Lower lobe of right lung (tissue), 2 donors: ENCODE data around the gene CERKL. TPM values are rescaled to one million over a fixed set of nuclear protein-coding genes. Genes with fewer than 3 reads are reported as not detected.

Experiments
- ATAC-seq, 2 donors: fragments of 200-7000 bp; cut with Tn5 transposase; one replicate each; pipeline ENCODE4 v1.9.1; 2020 to 2022; ENCODE audit warnings: mild to moderate bottlenecking in 2 of 2, moderate library complexity in 2 of 2
- DNase-seq: peaks from one replicate; pipeline ENCODE4 v3.0.0-alpha.2; 2020
- H3K27ac ChIP-seq: fragments of 200-600 bp; one replicate; pipeline ENCODE4 v1.8.0; 2022
- H3K27me3 ChIP-seq: fragments of 200-600 bp; one replicate; pipeline ENCODE4 v1.8.0; 2022; ENCODE audit warnings: low read depth
- H3K36me3 ChIP-seq: fragments of 200-600 bp; one replicate; pipeline ENCODE4 v1.8.0; 2022; ENCODE audit warnings: mild to moderate bottlenecking
- H3K4me1 ChIP-seq: fragments of 200-600 bp; one replicate; pipeline ENCODE4 v1.8.0; 2022
- H3K4me3 ChIP-seq: fragments of 200-600 bp; one replicate; pipeline ENCODE4 v1.8.0; 2022; ENCODE audit warnings: mild to moderate bottlenecking
- H3K9me3 ChIP-seq: fragments of 200-600 bp; one replicate; pipeline ENCODE4 v1.8.0; 2022
- intact Hi-C: fragments of 100-400 bp; cut with DNase I; formaldehyde crosslinking; loops from one replicate; pipeline ENCODE4 v1.11.0; 2022
- total RNA-seq: library from RNA; stranded (reverse); fragmentation: NEBNext Ultra II Directional; extraction: Animal tissue kit (Norgen Biotek cat#: 25700); gene quantifications from one replicate; pipeline ENCODE4 v1.2.1, GENCODE V29; 2021
- TF ChIP-seq, protein P1 (sequence below): fragments of 200-600 bp; IDR thresholded peaks from one replicate; pipeline ENCODE4 v1.8.0; 2022; ENCODE audit warnings: antibody characterized with exemption, mild to moderate bottlenecking
- donor health status: DM: no; HTN: yes; CAD: no; lungs with severe emphysema.

The CERKL gene
- total RNA-seq, 1 donor from 2014 or later: 1.7 TPM

DNA sequence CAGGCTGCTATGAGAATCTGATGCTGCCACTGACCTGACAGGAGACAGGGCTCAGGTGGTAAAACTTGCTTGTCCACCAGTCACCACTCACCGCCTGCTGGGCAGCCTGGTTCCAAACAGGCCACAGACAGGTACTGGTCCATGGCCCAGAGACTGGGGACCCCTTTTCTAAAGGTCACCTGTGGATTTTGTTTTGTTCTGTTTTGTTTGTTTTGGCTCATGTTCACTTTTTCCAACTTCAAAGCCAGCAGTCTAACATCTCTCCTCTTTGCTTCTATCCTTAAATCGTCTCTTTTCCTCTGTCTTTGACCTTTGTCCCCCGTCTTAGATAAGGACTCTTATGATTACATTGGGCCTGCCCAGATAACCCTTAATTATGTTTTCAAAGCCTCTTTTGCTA lies 3.3 kb upstream of the CERKL start:
- no peak for ATAC-seq
- no peak for DNase-seq
- H3K4me1 ChIP-seq: peaks cover 8% of the 10 kb centered on the region
- intact Hi-C loops: no loop called here
- H3K4me3 ChIP-seq: no peak overlapping the region
- H3K9me3 ChIP-seq: no peaks in the 10 kb centered on the region
- no peaks in the 10 kb centered on the region for H3K36me3 ChIP-seq
- H3K27me3 ChIP-seq: peaks cover 14% of the 10 kb centered on the region
- TF ChIP-seq, protein P1, sequence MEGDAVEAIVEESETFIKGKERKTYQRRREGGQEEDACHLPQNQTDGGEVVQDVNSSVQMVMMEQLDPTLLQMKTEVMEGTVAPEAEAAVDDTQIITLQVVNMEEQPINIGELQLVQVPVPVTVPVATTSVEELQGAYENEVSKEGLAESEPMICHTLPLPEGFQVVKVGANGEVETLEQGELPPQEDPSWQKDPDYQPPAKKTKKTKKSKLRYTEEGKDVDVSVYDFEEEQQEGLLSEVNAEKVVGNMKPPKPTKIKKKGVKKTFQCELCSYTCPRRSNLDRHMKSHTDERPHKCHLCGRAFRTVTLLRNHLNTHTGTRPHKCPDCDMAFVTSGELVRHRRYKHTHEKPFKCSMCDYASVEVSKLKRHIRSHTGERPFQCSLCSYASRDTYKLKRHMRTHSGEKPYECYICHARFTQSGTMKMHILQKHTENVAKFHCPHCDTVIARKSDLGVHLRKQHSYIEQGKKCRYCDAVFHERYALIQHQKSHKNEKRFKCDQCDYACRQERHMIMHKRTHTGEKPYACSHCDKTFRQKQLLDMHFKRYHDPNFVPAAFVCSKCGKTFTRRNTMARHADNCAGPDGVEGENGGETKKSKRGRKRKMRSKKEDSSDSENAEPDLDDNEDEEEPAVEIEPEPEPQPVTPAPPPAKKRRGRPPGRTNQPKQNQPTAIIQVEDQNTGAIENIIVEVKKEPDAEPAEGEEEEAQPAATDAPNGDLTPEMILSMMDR: no peak
- no peak overlapping the region for H3K27ac ChIP-seq

DNA sequence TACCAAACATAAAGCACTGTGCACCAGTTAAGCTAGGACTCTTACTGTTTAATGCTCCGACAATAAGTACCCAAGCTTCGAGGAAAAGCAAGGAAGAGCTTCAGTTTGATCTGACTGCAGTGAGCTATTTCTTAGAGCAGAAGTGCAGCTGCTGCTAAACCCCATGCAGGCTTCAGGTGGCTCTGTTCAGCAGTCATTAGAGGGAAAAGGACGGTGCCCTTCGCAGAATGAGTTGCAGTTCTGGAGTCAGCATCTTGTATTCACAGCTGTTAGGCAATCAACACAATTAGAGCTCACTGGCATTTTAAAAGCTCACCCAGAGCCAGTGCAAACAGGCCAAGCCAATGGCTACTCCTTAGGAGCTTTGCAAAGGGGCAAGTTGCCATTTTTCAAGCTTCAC lies 1.5 kb upstream of the CERKL start:
- Histone ChIP-seq H3K4me3 (no peak overlapping the region), H3K36me3 (no peaks in the 10 kb centered on the region), H3K9me3 (no peaks in the 10 kb centered on the region), H3K27ac (no peak overlapping the region), H3K27me3 (peaks cover 14% of the 10 kb centered on the region), H3K4me1 (peaks cover 8% of the 10 kb centered on the region)
- ATAC-seq (no peak), DNase-seq (no peak)
- TF ChIP-seq, protein P1: no peak
- intact Hi-C loops: no loop called here

DNA sequence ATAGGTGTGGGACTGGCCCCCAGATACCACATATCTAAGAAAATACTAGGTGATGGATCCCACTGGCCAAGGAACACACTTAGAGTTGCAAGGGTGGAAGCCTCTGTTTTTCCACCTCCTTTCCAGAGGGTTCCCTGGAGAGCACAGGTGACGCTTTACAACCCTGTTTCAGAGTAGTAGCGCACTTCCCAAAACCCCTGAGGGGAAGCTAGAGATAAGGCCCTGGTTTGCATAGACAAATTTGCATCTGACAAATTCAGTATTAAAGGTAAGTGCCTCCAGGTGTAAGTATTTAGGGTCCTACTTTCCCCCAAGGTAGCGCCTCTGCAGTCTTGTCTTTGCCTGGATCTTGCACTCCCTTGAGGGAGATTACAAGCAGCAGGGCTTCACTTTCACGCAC lies 474 bp upstream of the CERKL start:
- H3K36me3 ChIP-seq: no peaks in the 10 kb centered on the region
- no peaks in the 10 kb centered on the region for H3K9me3 ChIP-seq
- TF ChIP-seq, protein P1: no peak
- H3K27ac ChIP-seq: no peak overlapping the region
- ATAC-seq (no peak), DNase-seq (no peak)
- H3K27me3 ChIP-seq: peaks cover 14% of the 10 kb centered on the region
- intact Hi-C loops: no loop called here
- peak overlapping the region; percentile 66 for H3K4me3 ChIP-seq
- H3K4me1 ChIP-seq: peaks cover 8% of the 10 kb centered on the region

DNA sequence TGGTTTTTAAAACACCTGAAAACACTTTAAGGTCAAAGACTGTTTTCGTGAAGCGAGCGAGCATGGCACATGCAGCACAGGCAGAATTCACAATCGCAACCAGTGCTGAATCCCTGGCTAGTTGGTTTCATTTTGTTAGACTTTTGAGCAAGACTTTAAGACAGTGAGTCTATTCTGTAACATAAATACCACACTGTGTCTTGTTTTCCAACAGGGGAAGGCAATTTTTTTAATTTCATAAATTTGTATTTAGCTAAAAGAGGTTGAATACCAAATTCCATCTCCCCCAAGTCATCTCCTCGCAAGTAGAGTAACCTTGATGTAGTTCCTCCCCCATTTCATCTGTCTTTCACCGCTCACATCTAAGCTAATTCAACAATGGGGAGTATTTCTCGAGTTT lies 1.4 kb downstream of the CERKL start:
- TF ChIP-seq, protein P1: no peak
- Histone ChIP-seq H3K4me1 (peaks cover 8% of the 10 kb centered on the region), H3K4me3 (no peak overlapping the region), H3K27ac (no peak overlapping the region), H3K9me3 (no peaks in the 10 kb centered on the region), H3K36me3 (no peaks in the 10 kb centered on the region), H3K27me3 (peaks cover 14% of the 10 kb centered on the region)
- ATAC-seq (no peak), DNase-seq (no peak)
- intact Hi-C loops: no loop called here

DNA sequence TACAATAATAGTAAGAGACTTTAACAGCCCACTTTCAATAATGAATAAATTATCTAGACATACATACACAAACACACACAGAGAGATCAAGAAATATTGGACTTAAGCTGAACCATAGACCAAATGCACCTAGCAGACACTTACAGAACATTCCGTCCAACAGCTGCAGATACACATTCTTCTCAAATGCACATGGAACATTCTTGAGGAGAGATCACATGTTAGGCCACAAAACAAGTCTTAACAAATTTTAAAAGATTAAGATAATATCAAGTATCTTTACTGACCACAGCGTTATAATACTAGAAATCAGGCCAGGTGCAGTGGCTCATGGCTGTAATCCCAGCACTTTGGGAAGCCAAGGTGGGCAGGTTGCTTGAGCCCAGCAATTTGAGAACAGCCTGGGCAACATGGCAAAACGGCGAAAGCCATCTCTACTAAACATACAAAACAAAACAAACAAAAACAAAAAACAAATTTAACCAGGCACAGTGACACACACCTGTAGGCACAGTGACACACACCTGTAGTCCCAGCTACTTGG lies 7.4 kb downstream of the CERKL start:
- intact Hi-C loops: no loop called here
- no peak overlapping the region for H3K27ac ChIP-seq
- H3K27me3 ChIP-seq: no peaks in the 10 kb centered on the region
- ATAC-seq: no peak
- no peaks in the 10 kb centered on the region for H3K36me3 ChIP-seq
- H3K4me1 ChIP-seq: no peaks in the 10 kb centered on the region
- no peak for DNase-seq
- H3K9me3 ChIP-seq: no peaks in the 10 kb centered on the region
- TF ChIP-seq, protein P1: no peak
- H3K4me3 ChIP-seq: no peak overlapping the region
